Stomach (tissue), 9 donors: ENCODE results near the gene PFKP. TPM values are rescaled to one million over a fixed set of nuclear protein-coding genes. Genes with fewer than 3 reads are reported as not detected.
A peak's percentile ranks its signal among the peaks of the same experiment; 100 is the strongest.

Source experiments
- DNase-seq, 2 donors: peaks; one replicate each; pipeline versions ENCODE4 v3.0.0 to v3.0.0-alpha.2; 2013 to 2019
- H3K27ac ChIP-seq, 5 donors: fragments of 200-600 bp in 4 of 5; sonication (generic) in 4 of 5; one replicate each; pipeline ENCODE4 v1.5.1; 2013 to 2019; ENCODE audit warnings: mild to moderate bottlenecking in 1 of 5, moderate library complexity in 1 of 5
- H3K27me3 ChIP-seq, 3 donors: fragments of 200-600 bp; sonication (generic); one replicate each; pipeline ENCODE4 v1.5.1; 2017 to 2019; ENCODE audit warnings: mixed run types in 1 of 3
- H3K36me3 ChIP-seq, 4 donors: fragments of 200-600 bp; sonication (generic); 1 replicate in 3 of 4; 2 replicates in 1 of 4; pipeline ENCODE4 v1.5.1; 2016 to 2019
- H3K4me1 ChIP-seq, 4 donors: fragments of 200-600 bp; sonication (generic); one replicate each; pipeline ENCODE4 v1.5.1; 2016 to 2019
- H3K4me3 ChIP-seq, 4 donors: fragments of 200-600 bp; sonication (generic) in 3 of 4; one replicate each; pipeline ENCODE4 v1.5.1; 2016 to 2019; ENCODE audit warnings: mild to moderate bottlenecking in 1 of 4
- H3K9me3 ChIP-seq, 4 donors: fragments of 200-600 bp; sonication (generic); one replicate each; pipeline ENCODE4 v1.5.1; 2016 to 2019
- CTCF ChIP-seq, 7 experiments: fragments of 450-650 bp in 4 of 7; fragments of 200-600 bp in 3 of 7; sonication (generic) in 3 of 7; IDR thresholded peaks; one replicate each; pipeline ENCODE4 v1.5.1; 2016 to 2019; ENCODE audit warnings: antibody characterized with exemption in 7 of 7, control low read depth in 2 of 7, mild to moderate bottlenecking in 1 of 7
- EP300 ChIP-seq: sonication (generic); formaldehyde crosslinking; IDR thresholded peaks from one replicate; pipeline ENCODE4 v1.6.1; 2017; ENCODE audit warnings: antibody characterized with exemption
- POLR2A ChIP-seq, 4 donors: fragments of 450-650 bp; IDR thresholded peaks; one replicate each; pipeline ENCODE4 v1.6.1; 2016; ENCODE audit warnings: antibody characterized with exemption in 4 of 4, control low read depth in 2 of 4, mild to moderate bottlenecking in 1 of 4, moderate library complexity in 1 of 4
- POLR2AphosphoS5 ChIP-seq, 3 donors: sonication (generic); formaldehyde crosslinking; IDR thresholded peaks; one replicate each; pipeline ENCODE4 v1.6.1; 2016; ENCODE audit warnings: antibody characterized with exemption in 3 of 3
- WGBS, 5 donors: extraction: QIAGEN DNeasy Blood & Tissue Kit in 3 of 5; methylation state at CpG; one replicate each; pipeline versions ENCODE4 v1.1.5 to v1.1.7; 2013 to 2018; 5-methylcytosine and 5-hydroxymethylcytosine counted together
- intact Hi-C: fragments of 100-400 bp; cut with DNase I; formaldehyde crosslinking; loops from one replicate; pipeline ENCODE4 v1.15.1; 2023; ENCODE audit warnings: low total_unique reads
- polyA plus RNA-seq, 3 donors: library from polyadenylated mRNA; stranded (reverse); fragments of 200-250 nt; gene quantifications; one replicate each; pipeline ENCODE4 v1.2.3, GENCODE V29; 2013
- total RNA-seq, 5 donors: library from RNA; depleted of rRNA; stranded (reverse); fragments of >200 nt; gene quantifications; one replicate each; pipeline versions ENCODE4 v1.1.0 to v1.2.3, GENCODE V29; 2014 to 2016
- donor health status: healthy with polysubstance abuse.
- donor health status: Bipolar disorder and iron deficiency.
- donor health status: healthy.

Gene PFKP
- total and polyA plus RNA-seq, 8 donors: 11.2 to 155 (median 29.4) TPM

- no peaks in the 10 kb centered on the region for H3K9me3 ChIP-seq
- H3K4me3 ChIP-seq: no peak overlapping the region
- H3K36me3 ChIP-seq: peaks cover 12 to 63% (median 49%) of the 10 kb centered on the region in 4 donors
- no peak for DNase-seq
- peaks cover 5 to 19% (median 15%) of the 10 kb centered on the region in 4 donors for H3K4me1 ChIP-seq
- H3K27ac ChIP-seq: no peak overlapping the region
- TF ChIP-seq POLR2AphosphoS5 (IDR thresholded peaks at IDR 0.05) (no peak), CTCF (IDR thresholded peaks at IDR 0.05) (no peak), POLR2A (IDR thresholded peaks at IDR 0.05) (no peak), EP300 (no peak)
- WGBS, 5 donors: 91 to 97% (median 97%) methylated on average over 31 of the region's 31 CpGs
- no peaks in the 10 kb centered on the region for H3K27me3 ChIP-seq
- intact Hi-C loops: no loop called here
Measured at GRCh38 chr10:3100856-3101640, 33.7 kb downstream of the PFKP start.

- H3K27ac ChIP-seq: peak overlapping the region in 2 of 5 donors; percentile 25 to 68
- intact Hi-C loops: no loop called here
- H3K4me1 ChIP-seq: peaks cover 0 to 11% (median 10%) of the 10 kb centered on the region in 4 donors
- peaks cover 12 to 72% (median 56%) of the 10 kb centered on the region in 4 donors for H3K36me3 ChIP-seq
- H3K4me3 ChIP-seq: no peak overlapping the region
- H3K9me3 ChIP-seq: no peaks in the 10 kb centered on the region
- TF ChIP-seq EP300: no peak
- TF ChIP-seq CTCF (IDR thresholded peaks at IDR 0.05): no peak
- TF ChIP-seq POLR2AphosphoS5 (IDR thresholded peaks at IDR 0.05): no peak
- no peak for TF ChIP-seq POLR2A (IDR thresholded peaks at IDR 0.05)
- WGBS, 5 donors: 55 to 67% (median 59%) methylated on average over 19 of the region's 19 CpGs
- DNase-seq: peak in 1 of 2 donors; percentile 41
- no peaks in the 10 kb centered on the region for H3K27me3 ChIP-seq
Measured at GRCh38 chr10:3102720-3103427, 35.5 kb downstream of the PFKP start.

GRCh38 chr10:3103646-3104045, 36.3 kb downstream of the PFKP start:
- Histone ChIP-seq H3K27ac (peak overlapping the region in 1 of 5 donors; percentile 68), H3K27me3 (no peaks in the 10 kb centered on the region), H3K4me3 (no peak overlapping the region), H3K9me3 (no peaks in the 10 kb centered on the region), H3K36me3 (peaks cover 14 to 80% (median 64%) of the 10 kb centered on the region in 4 donors), H3K4me1 (peaks cover 0 to 14% (median 10%) of the 10 kb centered on the region in 4 donors)
- no peak for TF ChIP-seq POLR2A (IDR thresholded peaks at IDR 0.05)
- no peak for TF ChIP-seq EP300
- WGBS, 5 donors: 95 to 97% (median 95%) methylated on average over 22 to 30 of the region's 30 CpGs
- intact Hi-C loops: no loop called here
- no peak for DNase-seq

DNA sequence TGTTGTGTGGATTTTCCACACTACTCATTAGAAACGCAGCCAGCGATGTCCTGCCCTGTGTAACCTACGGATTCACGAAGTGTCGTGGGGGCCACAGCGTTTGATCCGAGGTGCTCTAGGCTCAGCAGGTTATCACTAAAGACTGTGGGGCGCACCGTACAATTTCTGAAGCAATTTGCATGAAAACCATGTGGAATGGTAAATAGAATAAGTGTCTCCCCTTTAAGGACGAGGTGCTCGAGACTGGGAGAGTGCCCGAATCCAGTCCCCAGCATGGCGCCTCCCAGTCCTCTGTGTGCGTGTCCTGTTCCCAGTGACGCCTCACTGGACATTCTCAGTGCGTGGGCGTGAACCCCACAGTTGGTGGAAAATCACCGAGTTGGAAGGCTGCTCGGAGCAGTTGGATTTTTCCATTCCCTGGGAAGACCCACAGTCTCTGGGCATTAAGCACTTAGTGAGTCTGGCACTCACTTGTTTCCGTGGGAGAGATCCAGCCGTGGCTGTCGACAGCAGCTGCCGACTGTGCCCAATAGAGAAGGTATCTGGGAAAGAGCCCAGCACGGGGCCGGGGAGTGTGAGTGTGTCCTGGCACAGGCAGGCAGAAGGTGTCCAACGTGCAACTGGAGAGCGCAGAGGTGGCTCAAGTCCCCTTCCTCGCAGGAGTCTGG, 37.0 kb downstream of the PFKP start:
- 80 to 93% (median 86%) methylated on average over 28 of the region's 28 CpGs for WGBS, 5 donors
- no peak for DNase-seq
- no peak overlapping the region for H3K4me3 ChIP-seq
- H3K27ac ChIP-seq: no peak overlapping the region
- H3K9me3 ChIP-seq: no peaks in the 10 kb centered on the region
- intact Hi-C loops: no loop called here
- H3K36me3 ChIP-seq: peaks cover 21 to 82% (median 70%) of the 10 kb centered on the region in 4 donors
- no peak for TF ChIP-seq EP300
- no peak for TF ChIP-seq POLR2A (IDR thresholded peaks at IDR 0.05)
- H3K4me1 ChIP-seq: peaks cover 0 to 14% (median 10%) of the 10 kb centered on the region in 4 donors
- H3K27me3 ChIP-seq: no peaks in the 10 kb centered on the region

GRCh38 chr10:3105166-3105565, 37.8 kb downstream of the PFKP start:
- Histone ChIP-seq H3K9me3 (no peaks in the 10 kb centered on the region), H3K27me3 (no peaks in the 10 kb centered on the region), H3K4me3 (no peak overlapping the region), H3K36me3 (peaks cover 24 to 82% (median 68%) of the 10 kb centered on the region in 4 donors), H3K4me1 (peaks cover 0 to 14% (median 10%) of the 10 kb centered on the region in 4 donors), H3K27ac (no peak overlapping the region)
- DNase-seq: no peak
- no peak for TF ChIP-seq EP300
- no peak for TF ChIP-seq POLR2AphosphoS5 (IDR thresholded peaks at IDR 0.05)
- no peak for TF ChIP-seq CTCF (IDR thresholded peaks at IDR 0.05)
- TF ChIP-seq POLR2A (IDR thresholded peaks at IDR 0.05): no peak
- 89 to 97% (median 94%) methylated on average over 10 to 20 of the region's 20 CpGs for WGBS, 5 donors
- intact Hi-C loops: no loop called here
